ENCODE results near the gene SOX15.

DNA sequence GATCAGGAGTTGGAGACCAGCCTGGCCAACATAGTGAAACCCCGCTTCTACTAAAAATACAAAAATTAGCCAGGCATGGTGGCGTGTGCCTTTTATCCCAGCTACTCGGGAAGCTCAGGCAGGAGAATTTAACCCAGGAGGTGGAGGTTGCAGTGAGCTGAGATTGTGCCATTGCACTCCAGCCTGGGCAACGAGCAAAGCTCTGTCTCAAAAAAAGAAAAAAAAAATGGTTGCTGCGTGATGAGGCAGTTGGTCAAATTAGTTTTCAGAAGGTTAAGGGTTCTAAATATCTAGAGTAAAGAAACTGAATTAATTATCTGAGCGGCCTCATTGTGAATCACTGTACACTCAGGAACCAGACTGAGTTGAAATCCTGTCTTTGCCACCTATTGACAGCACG lies 13.9 kb downstream of the SOX15 start:
- TF ChIP-seq, protein P1, sequence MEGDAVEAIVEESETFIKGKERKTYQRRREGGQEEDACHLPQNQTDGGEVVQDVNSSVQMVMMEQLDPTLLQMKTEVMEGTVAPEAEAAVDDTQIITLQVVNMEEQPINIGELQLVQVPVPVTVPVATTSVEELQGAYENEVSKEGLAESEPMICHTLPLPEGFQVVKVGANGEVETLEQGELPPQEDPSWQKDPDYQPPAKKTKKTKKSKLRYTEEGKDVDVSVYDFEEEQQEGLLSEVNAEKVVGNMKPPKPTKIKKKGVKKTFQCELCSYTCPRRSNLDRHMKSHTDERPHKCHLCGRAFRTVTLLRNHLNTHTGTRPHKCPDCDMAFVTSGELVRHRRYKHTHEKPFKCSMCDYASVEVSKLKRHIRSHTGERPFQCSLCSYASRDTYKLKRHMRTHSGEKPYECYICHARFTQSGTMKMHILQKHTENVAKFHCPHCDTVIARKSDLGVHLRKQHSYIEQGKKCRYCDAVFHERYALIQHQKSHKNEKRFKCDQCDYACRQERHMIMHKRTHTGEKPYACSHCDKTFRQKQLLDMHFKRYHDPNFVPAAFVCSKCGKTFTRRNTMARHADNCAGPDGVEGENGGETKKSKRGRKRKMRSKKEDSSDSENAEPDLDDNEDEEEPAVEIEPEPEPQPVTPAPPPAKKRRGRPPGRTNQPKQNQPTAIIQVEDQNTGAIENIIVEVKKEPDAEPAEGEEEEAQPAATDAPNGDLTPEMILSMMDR (IDR thresholded peaks at IDR 0.05): no peak
- TF ChIP-seq POLR2A (IDR thresholded peaks at IDR 0.05) (no peak), POLR2AphosphoS5 (IDR thresholded peaks at IDR 0.05) (no peak)
